Liver (tissue), 9 donors: ENCODE results near the gene PSD. TPM values are rescaled to one million over a fixed set of nuclear protein-coding genes. Genes with fewer than 3 reads are reported as not detected.

ENCODE experiments used
- DNase-seq: peaks from one replicate; pipeline ENCODE4 v3.0.0-alpha.2; 2017; ENCODE audit warnings: low spot score
- H3K27ac ChIP-seq, 2 donors: one replicate each; pipeline ENCODE4 v1.7.0; 2013; ENCODE audit warnings: inconsistent platforms in 2 of 2, low read length in 2 of 2, control low read depth in 1 of 2, low read depth in 1 of 2, mild to moderate bottlenecking in 1 of 2
- H3K27me3 ChIP-seq, 4 donors: one replicate each; pipeline versions ENCODE4 v1.6.1 to v1.7.0; 2013; ENCODE audit warnings: low read length in 3 of 4, inconsistent platforms in 1 of 4, mild to moderate bottlenecking in 1 of 4, moderate library complexity in 1 of 4; ENCODE audit not compliant: control insufficient read depth in 4 of 4, insufficient read depth in 4 of 4
- H3K36me3 ChIP-seq, 4 donors: one replicate each; pipeline versions ENCODE4 v1.6.1 to v1.7.0; 2013; ENCODE audit warnings: low read length in 3 of 4, mild to moderate bottlenecking in 3 of 4, low read depth in 1 of 4, moderate library complexity in 1 of 4; ENCODE audit not compliant: control insufficient read depth in 4 of 4, insufficient read depth in 3 of 4
- H3K4me1 ChIP-seq, 4 donors: one replicate each; pipeline versions ENCODE4 v1.6.1 to v1.7.0; 2013; ENCODE audit warnings: low read length in 3 of 4, mild to moderate bottlenecking in 3 of 4, moderate library complexity in 1 of 4; ENCODE audit not compliant: control insufficient read depth in 4 of 4, insufficient read depth in 4 of 4
- H3K4me3 ChIP-seq, 3 donors: one replicate each; pipeline versions ENCODE4 v1.6.1 to v1.7.0; 2013; ENCODE audit warnings: low read length in 3 of 3, control low read depth in 1 of 3, low read depth in 1 of 3, mild to moderate bottlenecking in 1 of 3
- H3K9ac ChIP-seq, 2 donors: one replicate each; pipeline ENCODE4 v1.7.0; 2013; ENCODE audit warnings: low read length in 2 of 2, mild to moderate bottlenecking in 2 of 2, moderate library complexity in 2 of 2, control low read depth in 1 of 2, low read depth in 1 of 2
- H3K9me3 ChIP-seq, 4 donors: one replicate each; pipeline versions ENCODE4 v1.6.1 to v1.7.0; 2013; ENCODE audit warnings: low read length in 3 of 4; ENCODE audit not compliant: control insufficient read depth in 4 of 4
- EGR1 ChIP-seq, 2 donors: IDR thresholded peaks; 2 replicates each; pipeline ENCODE4 v1.6.1; 2016 to 2018; ENCODE audit warnings: antibody characterized with exemption in 2 of 2, low read depth in 2 of 2
- FOXA1 ChIP-seq: IDR thresholded peaks from 2 replicates; pipeline ENCODE4 v1.6.1; 2016; ENCODE audit warnings: antibody characterized with exemption
- FOXA2 ChIP-seq: IDR thresholded peaks from 2 replicates; pipeline ENCODE4 v1.6.1; 2016; ENCODE audit warnings: antibody characterized with exemption
- GABPA ChIP-seq, 2 donors: IDR thresholded peaks in 1 of 2; conservative IDR thresholded peaks in 1 of 2; 2 replicates each; pipeline ENCODE4 v1.6.1; 2016; ENCODE audit warnings: antibody characterized with exemption in 2 of 2, mild to moderate bottlenecking in 1 of 2, moderate library complexity in 1 of 2
- HNF4A ChIP-seq, 2 donors: conservative IDR thresholded peaks; 2 replicates each; pipeline ENCODE4 v1.6.1; 2016; ENCODE audit warnings: antibody characterized with exemption in 2 of 2, mild to moderate bottlenecking in 2 of 2
- HNF4G ChIP-seq: IDR thresholded peaks from 2 replicates; pipeline ENCODE4 v1.6.1; 2016; ENCODE audit warnings: antibody characterized with exemption
- JUND ChIP-seq, 2 donors: IDR thresholded peaks; 2 replicates each; pipeline ENCODE4 v1.6.1; 2016; ENCODE audit warnings: antibody characterized with exemption in 2 of 2
- NR2F2 ChIP-seq: IDR thresholded peaks from 2 replicates; pipeline ENCODE4 v1.6.1; 2016; ENCODE audit warnings: antibody characterized with exemption
- RAD21 ChIP-seq, 2 donors: IDR thresholded peaks; 2 replicates each; pipeline ENCODE4 v1.6.1; 2016; ENCODE audit warnings: antibody characterized with exemption in 2 of 2, mild to moderate bottlenecking in 2 of 2
- RXRA ChIP-seq, 2 donors: IDR thresholded peaks; 2 replicates each; pipeline ENCODE4 v1.6.1; 2017 to 2018; ENCODE audit warnings: antibody characterized with exemption in 2 of 2, mild to moderate bottlenecking in 1 of 2
- SP1 ChIP-seq: IDR thresholded peaks from 2 replicates; pipeline ENCODE4 v1.6.1; 2018; ENCODE audit warnings: antibody characterized with exemption, mild to moderate bottlenecking
- TAF1 ChIP-seq: conservative IDR thresholded peaks from 2 replicates; pipeline ENCODE4 v1.6.1; 2016; ENCODE audit warnings: antibody characterized with exemption, mild to moderate bottlenecking
- YY1 ChIP-seq: IDR thresholded peaks from 2 replicates; pipeline ENCODE4 v1.6.1; 2016; ENCODE audit warnings: antibody characterized with exemption, mild to moderate bottlenecking
- WGBS: extraction: QIAGEN DNeasy Blood & Tissue Kit; methylation state at CpG from one replicate; pipeline ENCODE4 v1.1.7; 2013; 5-methylcytosine and 5-hydroxymethylcytosine counted together
- polyA plus RNA-seq, 2 donors: library from polyadenylated mRNA; stranded (reverse) in 1 of 2; unstranded in 1 of 2; fragments of 200-250 nt in 1 of 2; fragments of >200 nt in 1 of 2; fragmentation: Nextera tagmentation in 1 of 2; extraction: Ambion mirVana in 1 of 2; gene quantifications; one replicate each; pipeline versions ENCODE4 v1.2.1 to v1.2.3, GENCODE V29; 2013 to 2015
- total RNA-seq, 2 donors: library from RNA; depleted of rRNA; stranded (reverse); fragments of >200 nt; gene quantifications; one replicate each; pipeline ENCODE4 v1.2.3, GENCODE V29; 2014
- TF ChIP-seq, protein P1 (sequence below): IDR thresholded peaks from 2 replicates; pipeline ENCODE4 v1.6.1; 2016; ENCODE audit warnings: antibody characterized with exemption
- TF ChIP-seq, protein P2 (sequence below): IDR thresholded peaks from 2 replicates; pipeline ENCODE4 v1.6.1; 2016; ENCODE audit warnings: antibody characterized with exemption
- TF ChIP-seq, protein P3 (sequence below): IDR thresholded peaks from 2 replicates; pipeline ENCODE4 v1.6.1; 2016; ENCODE audit warnings: antibody characterized with exemption
- TF ChIP-seq, protein P4 (sequence below): fragments of 150-350 bp; IDR thresholded peaks from 2 replicates; pipeline ENCODE4 v1.5.1; 2017; ENCODE audit warnings: improper control_type of control experiment, low read depth, low read length; ENCODE audit not compliant: missing input control
- TF ChIP-seq, protein P5 (sequence below): IDR thresholded peaks from 2 replicates; pipeline ENCODE4 v1.6.1; 2016; ENCODE audit warnings: antibody characterized with exemption, mild to moderate bottlenecking
- donor health status: healthy.
- donor health status: healthy.
- donor health status: healthy.
- donor health status: healthy.
- donor health status: healthy.

Gene PSD
- total and polyA plus RNA-seq, 4 donors = 0.56 to 1.3 (median 0.71) TPM

DNA sequence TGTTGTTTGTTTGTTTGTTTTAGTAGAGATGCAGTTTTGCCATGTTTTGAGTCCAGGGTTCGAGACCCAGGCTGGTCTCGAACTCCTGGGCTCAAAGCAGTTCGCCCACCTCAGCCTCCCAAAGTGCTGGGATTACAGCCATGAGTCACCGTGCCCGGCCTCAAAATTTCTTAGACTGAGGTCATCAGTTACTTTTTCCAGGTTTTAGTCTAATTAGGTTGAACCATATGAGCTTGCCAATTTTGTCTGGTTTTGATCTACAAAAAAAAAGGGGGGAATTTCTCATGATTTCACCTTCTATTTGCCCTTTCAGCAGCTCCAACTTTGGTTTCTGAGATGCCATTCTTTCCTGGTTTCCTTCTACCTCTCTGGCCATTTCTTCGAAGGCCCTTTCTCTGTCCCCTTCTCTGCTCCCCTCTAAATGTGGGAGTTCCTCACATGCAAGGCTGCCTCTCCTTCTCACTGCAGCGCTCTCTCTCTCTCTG lies 8.3 kb upstream of the PSD start:
- Histone ChIP-seq H3K36me3 (peaks cover 0 to 10% (median 2%) of the 10 kb centered on the region in 4 donors), H3K27ac (no peak overlapping the region), H3K4me1 (peaks cover 0 to 25% (median 20%) of the 10 kb centered on the region in 4 donors), H3K27me3 (no peaks in the 10 kb centered on the region), H3K9ac (no peak overlapping the region), H3K4me3 (no peak overlapping the region), H3K9me3 (no peaks in the 10 kb centered on the region)
- TF ChIP-seq HNF4A (conservative IDR thresholded peaks at IDR 0.05) (no peak), JUND (IDR thresholded peaks at IDR 0.05) (no peak), SP1 (no peak), TAF1 (no peak), EGR1 (IDR thresholded peaks at IDR 0.05; ENCODE audit: low read depth in 2 of 2) (no peak)
- TF ChIP-seq, protein P1, sequence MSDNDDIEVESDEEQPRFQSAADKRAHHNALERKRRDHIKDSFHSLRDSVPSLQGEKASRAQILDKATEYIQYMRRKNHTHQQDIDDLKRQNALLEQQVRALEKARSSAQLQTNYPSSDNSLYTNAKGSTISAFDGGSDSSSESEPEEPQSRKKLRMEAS = no peak
- TF ChIP-seq, protein P2, sequence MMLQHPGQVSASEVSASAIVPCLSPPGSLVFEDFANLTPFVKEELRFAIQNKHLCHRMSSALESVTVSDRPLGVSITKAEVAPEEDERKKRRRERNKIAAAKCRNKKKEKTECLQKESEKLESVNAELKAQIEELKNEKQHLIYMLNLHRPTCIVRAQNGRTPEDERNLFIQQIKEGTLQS = no peak
- no peak for DNase-seq
- WGBS = 91% methylated on average over 7 of the region's 7 CpGs

DNA sequence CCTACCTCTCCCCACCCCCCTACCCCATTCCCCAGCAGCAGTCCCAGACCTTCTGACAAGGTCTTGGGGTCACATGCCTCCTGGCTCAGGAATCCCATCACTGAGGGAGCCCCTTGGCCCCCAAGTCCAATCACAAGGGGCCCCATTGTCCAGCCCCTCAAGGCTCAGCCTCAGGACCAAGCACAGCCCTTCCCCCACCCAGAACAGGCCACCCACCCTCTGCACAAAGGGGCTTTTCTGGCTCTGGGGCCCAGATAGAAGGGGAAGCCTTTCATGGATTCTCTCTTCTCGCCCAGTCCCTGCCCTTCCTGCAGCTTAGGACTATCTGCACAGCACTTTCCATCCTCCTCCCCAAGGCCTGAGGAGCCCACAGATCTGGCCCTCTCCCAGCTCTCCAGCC lies 6.9 kb upstream of the PSD start:
- peaks cover 0 to 25% (median 16%) of the 10 kb centered on the region in 4 donors for H3K4me1 ChIP-seq
- no peak for DNase-seq
- WGBS = 94% methylated on average over 1 of the region's 1 CpG
- H3K9ac ChIP-seq = no peak overlapping the region
- peaks cover 0 to 10% (median 2%) of the 10 kb centered on the region in 4 donors for H3K36me3 ChIP-seq
- no peak for TF ChIP-seq FOXA2
- TF ChIP-seq, protein P3, sequence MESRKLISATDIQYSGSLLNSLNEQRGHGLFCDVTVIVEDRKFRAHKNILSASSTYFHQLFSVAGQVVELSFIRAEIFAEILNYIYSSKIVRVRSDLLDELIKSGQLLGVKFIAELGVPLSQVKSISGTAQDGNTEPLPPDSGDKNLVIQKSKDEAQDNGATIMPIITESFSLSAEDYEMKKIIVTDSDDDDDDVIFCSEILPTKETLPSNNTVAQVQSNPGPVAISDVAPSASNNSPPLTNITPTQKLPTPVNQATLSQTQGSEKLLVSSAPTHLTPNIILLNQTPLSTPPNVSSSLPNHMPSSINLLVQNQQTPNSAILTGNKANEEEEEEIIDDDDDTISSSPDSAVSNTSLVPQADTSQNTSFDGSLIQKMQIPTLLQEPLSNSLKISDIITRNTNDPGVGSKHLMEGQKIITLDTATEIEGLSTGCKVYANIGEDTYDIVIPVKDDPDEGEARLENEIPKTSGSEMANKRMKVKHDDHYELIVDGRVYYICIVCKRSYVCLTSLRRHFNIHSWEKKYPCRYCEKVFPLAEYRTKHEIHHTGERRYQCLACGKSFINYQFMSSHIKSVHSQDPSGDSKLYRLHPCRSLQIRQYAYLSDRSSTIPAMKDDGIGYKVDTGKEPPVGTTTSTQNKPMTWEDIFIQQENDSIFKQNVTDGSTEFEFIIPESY = no peak
- TF ChIP-seq RXRA (IDR thresholded peaks at IDR 0.05) = no peak
- no peak for TF ChIP-seq EGR1 (IDR thresholded peaks at IDR 0.05; ENCODE audit: low read depth in 2 of 2)
- TF ChIP-seq YY1 = no peak
- TF ChIP-seq, protein P4, sequence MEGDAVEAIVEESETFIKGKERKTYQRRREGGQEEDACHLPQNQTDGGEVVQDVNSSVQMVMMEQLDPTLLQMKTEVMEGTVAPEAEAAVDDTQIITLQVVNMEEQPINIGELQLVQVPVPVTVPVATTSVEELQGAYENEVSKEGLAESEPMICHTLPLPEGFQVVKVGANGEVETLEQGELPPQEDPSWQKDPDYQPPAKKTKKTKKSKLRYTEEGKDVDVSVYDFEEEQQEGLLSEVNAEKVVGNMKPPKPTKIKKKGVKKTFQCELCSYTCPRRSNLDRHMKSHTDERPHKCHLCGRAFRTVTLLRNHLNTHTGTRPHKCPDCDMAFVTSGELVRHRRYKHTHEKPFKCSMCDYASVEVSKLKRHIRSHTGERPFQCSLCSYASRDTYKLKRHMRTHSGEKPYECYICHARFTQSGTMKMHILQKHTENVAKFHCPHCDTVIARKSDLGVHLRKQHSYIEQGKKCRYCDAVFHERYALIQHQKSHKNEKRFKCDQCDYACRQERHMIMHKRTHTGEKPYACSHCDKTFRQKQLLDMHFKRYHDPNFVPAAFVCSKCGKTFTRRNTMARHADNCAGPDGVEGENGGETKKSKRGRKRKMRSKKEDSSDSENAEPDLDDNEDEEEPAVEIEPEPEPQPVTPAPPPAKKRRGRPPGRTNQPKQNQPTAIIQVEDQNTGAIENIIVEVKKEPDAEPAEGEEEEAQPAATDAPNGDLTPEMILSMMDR = no peak
- no peak for TF ChIP-seq NR2F2
- TF ChIP-seq SP1 = no peak
- no peak for TF ChIP-seq GABPA (IDR thresholded peaks at IDR 0.05 in 1 of 2, conservative IDR thresholded peaks at IDR 0.05 in 1 of 2)
- TF ChIP-seq, protein P1 = no peak
- no peak for TF ChIP-seq HNF4A (conservative IDR thresholded peaks at IDR 0.05)
- TF ChIP-seq, protein P2 = no peak
- no peak for TF ChIP-seq FOXA1
- TF ChIP-seq RAD21 (IDR thresholded peaks at IDR 0.05) = no peak
- no peak for TF ChIP-seq HNF4G
- TF ChIP-seq JUND (IDR thresholded peaks at IDR 0.05) = no peak
- TF ChIP-seq, protein P5, sequence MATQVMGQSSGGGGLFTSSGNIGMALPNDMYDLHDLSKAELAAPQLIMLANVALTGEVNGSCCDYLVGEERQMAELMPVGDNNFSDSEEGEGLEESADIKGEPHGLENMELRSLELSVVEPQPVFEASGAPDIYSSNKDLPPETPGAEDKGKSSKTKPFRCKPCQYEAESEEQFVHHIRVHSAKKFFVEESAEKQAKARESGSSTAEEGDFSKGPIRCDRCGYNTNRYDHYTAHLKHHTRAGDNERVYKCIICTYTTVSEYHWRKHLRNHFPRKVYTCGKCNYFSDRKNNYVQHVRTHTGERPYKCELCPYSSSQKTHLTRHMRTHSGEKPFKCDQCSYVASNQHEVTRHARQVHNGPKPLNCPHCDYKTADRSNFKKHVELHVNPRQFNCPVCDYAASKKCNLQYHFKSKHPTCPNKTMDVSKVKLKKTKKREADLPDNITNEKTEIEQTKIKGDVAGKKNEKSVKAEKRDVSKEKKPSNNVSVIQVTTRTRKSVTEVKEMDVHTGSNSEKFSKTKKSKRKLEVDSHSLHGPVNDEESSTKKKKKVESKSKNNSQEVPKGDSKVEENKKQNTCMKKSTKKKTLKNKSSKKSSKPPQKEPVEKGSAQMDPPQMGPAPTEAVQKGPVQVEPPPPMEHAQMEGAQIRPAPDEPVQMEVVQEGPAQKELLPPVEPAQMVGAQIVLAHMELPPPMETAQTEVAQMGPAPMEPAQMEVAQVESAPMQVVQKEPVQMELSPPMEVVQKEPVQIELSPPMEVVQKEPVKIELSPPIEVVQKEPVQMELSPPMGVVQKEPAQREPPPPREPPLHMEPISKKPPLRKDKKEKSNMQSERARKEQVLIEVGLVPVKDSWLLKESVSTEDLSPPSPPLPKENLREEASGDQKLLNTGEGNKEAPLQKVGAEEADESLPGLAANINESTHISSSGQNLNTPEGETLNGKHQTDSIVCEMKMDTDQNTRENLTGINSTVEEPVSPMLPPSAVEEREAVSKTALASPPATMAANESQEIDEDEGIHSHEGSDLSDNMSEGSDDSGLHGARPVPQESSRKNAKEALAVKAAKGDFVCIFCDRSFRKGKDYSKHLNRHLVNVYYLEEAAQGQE = no peak
- TF ChIP-seq TAF1 = no peak
- no peak overlapping the region for H3K4me3 ChIP-seq
- no peaks in the 10 kb centered on the region for H3K9me3 ChIP-seq
- no peaks in the 10 kb centered on the region for H3K27me3 ChIP-seq
- H3K27ac ChIP-seq = no peak overlapping the region
